ENCODE results near the gene NELL2.
"Not testable (repeated sequence)": the region's sequence is repeated elsewhere in the genome, so short reads cannot be mapped to it uniquely, and the experiment has no call there.

Gene NELL2

GRCh38 chr12:44847403-44847802 lies 28.7 kb downstream of the NELL2 start:
- DNase-seq, result no peak

- no peak for DNase-seq
Measured at GRCh38 chr12:44846826-44847225, 29.3 kb downstream of the NELL2 start.

- DNase-seq, result no peak
Measured at GRCh38 chr12:44842669-44843068, 33.4 kb downstream of the NELL2 start.

- no peak for DNase-seq
Measured at GRCh38 chr12:44839785-44840184, 36.3 kb downstream of the NELL2 start.

- no peak for DNase-seq
Measured at GRCh38 chr12:44837114-44837755, 38.9 kb downstream of the NELL2 start.

GRCh38 chr12:44835641-44836379 lies 40.3 kb downstream of the NELL2 start:
- peak; percentile 25 for DNase-seq

- DNase-seq, result not testable (repeated sequence)
Measured at GRCh38 chr12:44834996-44835395, 41.1 kb downstream of the NELL2 start.

- DNase-seq, result no peak
Measured at GRCh38 chr12:44833561-44833960, 42.6 kb downstream of the NELL2 start.

GRCh38 chr12:44830566-44831055 lies 45.5 kb downstream of the NELL2 start:
- no peak for DNase-seq

GRCh38 chr12:44829045-44829444 lies 47.1 kb downstream of the NELL2 start:
- no peak for DNase-seq

GRCh38 chr12:44827832-44828438 lies 48.2 kb downstream of the NELL2 start:
- no peak for DNase-seq

- DNase-seq, result not testable (repeated sequence)
Measured at GRCh38 chr12:44821702-44822101, 54.4 kb downstream of the NELL2 start.

GRCh38 chr12:44819884-44820283 lies 56.2 kb downstream of the NELL2 start:
- no peak for DNase-seq

- DNase-seq, result no peak
Measured at GRCh38 chr12:44817687-44818086, 58.4 kb downstream of the NELL2 start.

- no peak for DNase-seq
Measured at GRCh38 chr12:44816446-44817017, 59.6 kb downstream of the NELL2 start.

GRCh38 chr12:44812062-44812461 lies 64.1 kb downstream of the NELL2 start:
- DNase-seq, result no peak

- DNase-seq, result no peak
Measured at GRCh38 chr12:44804068-44804467, 72.0 kb downstream of the NELL2 start.

- no peak for DNase-seq
Measured at GRCh38 chr12:44795970-44796369, 80.1 kb downstream of the NELL2 start.

GRCh38 chr12:44788731-44789130 lies 87.4 kb downstream of the NELL2 start:
- DNase-seq, result no peak

GRCh38 chr12:44780221-44780790 lies 95.8 kb downstream of the NELL2 start:
- DNase-seq, result no peak

GRCh38 chr12:44779766-44780165 lies 96.3 kb downstream of the NELL2 start:
- no peak for DNase-seq

GRCh38 chr12:44778863-44779262 lies 97.3 kb downstream of the NELL2 start:
- no peak for DNase-seq

GRCh38 chr12:44777044-44777443 lies 99.1 kb downstream of the NELL2 start:
- no peak for DNase-seq
